Endothelial cell of umbilical vein (primary cell): ENCODE results near the gene TSFM. TPM values are rescaled to one million over a fixed set of nuclear protein-coding genes. Genes with fewer than 3 reads are reported as not detected.

Experiments
- BruUV-seq: library from RNA; stranded (reverse); fragments of 400-500 nt; replicated peaks from 2 replicates; lab custom pipeline; 2021; lab: Mats Ljungman, UMichigan
- CTCF ChIA-PET: fragments of 300-600, 350-600 bp; sonication (Branson Sonifier 250); formaldehyde crosslinking; loops from one replicate; lab custom pipeline; 2021; ENCODE audit warnings: antibody characterized with exemption, inconsistent platforms; lab: Charles Lee
- POLR2A ChIA-PET: fragments of 300-600, 350-600 bp; sonication (Branson Sonifier 250); formaldehyde crosslinking; loops from one replicate; lab custom pipeline; 2021; ENCODE audit warnings: antibody characterized with exemption, inconsistent platforms; lab: Charles Lee
- DNase-seq: peaks from one replicate; pipeline ENCODE4 v3.0.0-alpha.2; 2011; ENCODE audit warnings: low read depth, low spot score
- FAIRE-seq: peaks from 2 replicates; lab custom pipeline; 2011; peaks lifted over from hg19 to GRCh38; lab: Jason Lieb, UNC
- H2AFZ ChIP-seq: 2 replicates; pipeline ENCODE4 v1.6.0; 2012; ENCODE audit warnings: low read depth, low read length, control low read depth, inconsistent platforms
- H3K27ac ChIP-seq: 2 replicates; pipeline ENCODE4 v1.5.1; 2011; ENCODE audit warnings: low read depth, mild to moderate bottlenecking, control low read depth, low read length, moderate library complexity; ENCODE audit not compliant: insufficient read depth
- H3K27me3 ChIP-seq, 2 experiments: 2 replicates each; pipeline versions ENCODE4 v1.6.0 to v1.6.1; 2011; ENCODE audit warnings: low read length in 2 of 2, mixed read lengths in 1 of 2; ENCODE audit not compliant: control insufficient read depth in 2 of 2, insufficient read depth in 2 of 2
- H3K36me3 ChIP-seq, 2 experiments: 2 replicates in 1 of 2; 3 replicates in 1 of 2; pipeline ENCODE4 v1.5.1; 2011; ENCODE audit warnings: low read length in 2 of 2, mild to moderate bottlenecking in 1 of 2, moderate library complexity in 1 of 2; ENCODE audit not compliant: control insufficient read depth in 2 of 2, insufficient read depth in 2 of 2; ENCODE audit errors: extremely low read depth in 1 of 2
- H3K4me1 ChIP-seq: 3 replicates; pipeline ENCODE4 v1.5.1; 2011; ENCODE audit warnings: mild to moderate bottlenecking, low read length; ENCODE audit not compliant: control insufficient read depth, insufficient read depth; ENCODE audit errors: extremely low read depth
- H3K4me2 ChIP-seq: 2 replicates; pipeline ENCODE4 v1.6.1; 2011; ENCODE audit warnings: low read length, control low read depth, mixed read lengths; ENCODE audit not compliant: insufficient read depth
- H3K4me3 ChIP-seq, 3 experiments: fragments of 200-600 bp in 1 of 3; sonication (generic), shearing (Covaris generic) in 1 of 3; replicated peaks in 1 of 3; 2 replicates each; pipeline ENCODE4 v1.5.1; 2011 to 2016; ENCODE audit warnings: control low read depth in 3 of 3, low read length in 3 of 3, mild to moderate bottlenecking in 2 of 3, inconsistent platforms in 1 of 3, low read depth in 1 of 3, moderate library complexity in 1 of 3; ENCODE audit not compliant: insufficient read depth in 1 of 3
- H3K79me2 ChIP-seq: 2 replicates; pipeline ENCODE4 v1.6.0; 2012; ENCODE audit warnings: low read length, inconsistent platforms; ENCODE audit not compliant: control insufficient read depth, insufficient read depth
- H3K9ac ChIP-seq: replicated peaks from 2 replicates; pipeline ENCODE3; 2011; ENCODE audit warnings: low read length, control low read depth; ENCODE audit not compliant: insufficient read depth; ENCODE audit errors: extremely low read depth
- H3K9me1 ChIP-seq: replicated peaks from 3 replicates; pipeline ENCODE4 v1.6.0; 2011; ENCODE audit warnings: mild to moderate bottlenecking, low read length; ENCODE audit not compliant: control insufficient read depth, insufficient read depth; ENCODE audit errors: extremely low read depth
- H3K9me3 ChIP-seq: replicated peaks from 2 replicates; pipeline ENCODE4 v1.5.1; 2012; ENCODE audit warnings: low read length, inconsistent platforms; ENCODE audit not compliant: control insufficient read depth, insufficient read depth
- H4K20me1 ChIP-seq: replicated peaks from 2 replicates; pipeline ENCODE3; 2011; ENCODE audit warnings: mild to moderate bottlenecking, low read length; ENCODE audit not compliant: control insufficient read depth, insufficient read depth; ENCODE audit errors: extremely low read depth
- EZH2 ChIP-seq: IDR thresholded peaks from 2 replicates; pipeline ENCODE4 v1.6.1; 2012; ENCODE audit warnings: borderline replicate concordance, low read depth, mild to moderate bottlenecking, moderate library complexity, low read length, inconsistent platforms; ENCODE audit not compliant: severe bottlenecking
- FOS ChIP-seq: IDR thresholded peaks from 2 replicates; pipeline ENCODE4 v1.6.1; 2011; ENCODE audit warnings: mild to moderate bottlenecking, low read length, moderate library complexity, borderline replicate concordance; ENCODE audit not compliant: insufficient read depth
- GATA2 ChIP-seq: IDR thresholded peaks from 2 replicates; pipeline ENCODE4 v1.7.0; 2011; ENCODE audit warnings: low read depth, mild to moderate bottlenecking, moderate library complexity, mixed read lengths, low read length; ENCODE audit not compliant: insufficient read length, insufficient read depth
- JUN ChIP-seq: IDR thresholded peaks from 2 replicates; pipeline ENCODE4 v1.6.1; 2011; ENCODE audit warnings: borderline replicate concordance, low read depth; ENCODE audit not compliant: insufficient read length, insufficient read depth
- MAX ChIP-seq: IDR thresholded peaks from 2 replicates; pipeline ENCODE4 v1.6.1; 2011; ENCODE audit not compliant: insufficient read depth, insufficient read length
- MYC ChIP-seq: IDR thresholded peaks from one replicate; pipeline ENCODE4 v1.6.1; 2011; ENCODE audit warnings: mild to moderate bottlenecking, low read depth, low read length
- POLR2A ChIP-seq: IDR thresholded peaks from 2 replicates; pipeline ENCODE4 v1.6.1; 2012; ENCODE audit warnings: low read depth, mild to moderate bottlenecking, control low read depth, low read length
- POLR2AphosphoS5 ChIP-seq: IDR thresholded peaks from 2 replicates; pipeline ENCODE4 v1.6.1; 2012; ENCODE audit warnings: low read depth, mild to moderate bottlenecking, control low read depth, low read length, moderate library complexity; ENCODE audit not compliant: insufficient read depth
- dilution Hi-C: fragments of 300-500 bp; cut with MboI; formaldehyde crosslinking; loops from one replicate; pipeline ENCODE4 v1.15.0; 2019; ENCODE audit warnings: low sequenced_read_pairs; ENCODE audit not compliant: extremely low pct_ligation_motif_present
- intact Hi-C: fragments of 100-400 bp; cut with micrococcal nuclease; formaldehyde crosslinking; loops from one replicate; pipeline ENCODE4 v1.10.0; 2022
- polyA plus RNA-seq, 4 experiments: library from polyadenylated mRNA; depleted of rRNA in 3 of 4; stranded (reverse) in 3 of 4; unstranded in 1 of 4; fragments of >200 nt; gene quantifications; 2 replicates each; pipeline versions ENCODE4 v1.2.1 to v1.2.3, GENCODE V29; 2011 to 2012; ENCODE audit warnings: missing spikeins in 1 of 4
- total RNA-seq: library from RNA; stranded (reverse); gene quantifications from 2 replicates; pipeline ENCODE4 v1.2.3, GENCODE V29; 2021
- TF ChIP-seq, protein P1 (sequence below), 2 donors: IDR thresholded peaks; 1 replicate in 1 of 2; 2 replicates in 1 of 2; pipeline ENCODE4 v1.5.1; 2011; ENCODE audit warnings: low read length in 2 of 2, mild to moderate bottlenecking in 2 of 2, moderate library complexity in 2 of 2, control low read depth in 1 of 2, inconsistent platforms in 1 of 2, low read depth in 1 of 2; ENCODE audit not compliant: insufficient read depth in 1 of 2; ENCODE audit errors: extremely low read depth in 1 of 2

TSFM gene
- total and polyA plus RNA-seq, 2 donors (not counting 3 experiments of a cell fraction or from before 2014, with no cell fraction given), result 16.5 to 41.8 TPM

GRCh38 chr12:57763881-57764661, 18.5 kb upstream of the TSFM start:
- POLR2A ChIA-PET, result no interaction called here

More at GRCh38 chr12:57763881-57764661, 18.5 kb upstream of the TSFM start:
- dilution Hi-C loops (no loop called here), intact Hi-C loops (no loop called here)
- CTCF ChIA-PET, result interaction anchor here (0.7 to 4.6 kb wide), 3 partner anchors 8 to 19 kb away, joined by 3 to 48 read pairs (median 3); partner anchors contain the start of genes CDK4, MARCHF9 and TSFM
- no peak overlapping the region for H3K4me3 ChIP-seq
- no peak overlapping the region for H3K9ac ChIP-seq
- no TSS peak for BruUV-seq
- TF ChIP-seq EZH2 (no peak), POLR2AphosphoS5 (no peak), FOS (no peak), JUN (no peak), POLR2A (no peak), MYC (no peak), MAX (no peak), GATA2 (no peak)
- TF ChIP-seq, protein P1, sequence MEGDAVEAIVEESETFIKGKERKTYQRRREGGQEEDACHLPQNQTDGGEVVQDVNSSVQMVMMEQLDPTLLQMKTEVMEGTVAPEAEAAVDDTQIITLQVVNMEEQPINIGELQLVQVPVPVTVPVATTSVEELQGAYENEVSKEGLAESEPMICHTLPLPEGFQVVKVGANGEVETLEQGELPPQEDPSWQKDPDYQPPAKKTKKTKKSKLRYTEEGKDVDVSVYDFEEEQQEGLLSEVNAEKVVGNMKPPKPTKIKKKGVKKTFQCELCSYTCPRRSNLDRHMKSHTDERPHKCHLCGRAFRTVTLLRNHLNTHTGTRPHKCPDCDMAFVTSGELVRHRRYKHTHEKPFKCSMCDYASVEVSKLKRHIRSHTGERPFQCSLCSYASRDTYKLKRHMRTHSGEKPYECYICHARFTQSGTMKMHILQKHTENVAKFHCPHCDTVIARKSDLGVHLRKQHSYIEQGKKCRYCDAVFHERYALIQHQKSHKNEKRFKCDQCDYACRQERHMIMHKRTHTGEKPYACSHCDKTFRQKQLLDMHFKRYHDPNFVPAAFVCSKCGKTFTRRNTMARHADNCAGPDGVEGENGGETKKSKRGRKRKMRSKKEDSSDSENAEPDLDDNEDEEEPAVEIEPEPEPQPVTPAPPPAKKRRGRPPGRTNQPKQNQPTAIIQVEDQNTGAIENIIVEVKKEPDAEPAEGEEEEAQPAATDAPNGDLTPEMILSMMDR (IDR thresholded peaks at IDR 0.05; ENCODE audit: extremely low read depth in 1 of 2, insufficient read depth in 1 of 2, low read depth in 1 of 2, low read length in 2 of 2), result no peak
- peaks cover 17% of the 10 kb centered on the region for H3K4me1 ChIP-seq
- no peaks in the 10 kb centered on the region for H4K20me1 ChIP-seq
- no peak overlapping the region for H3K4me2 ChIP-seq
- peaks cover 0 to under 1% of the 10 kb centered on the region in 2 experiments for H3K36me3 ChIP-seq
- no peak for DNase-seq
- H3K9me3 ChIP-seq, result no peaks in the 10 kb centered on the region
- no peaks in the 10 kb centered on the region for H3K9me1 ChIP-seq
- no peak for FAIRE-seq
- H3K27ac ChIP-seq, result no peak overlapping the region
- H2AFZ ChIP-seq, result no peak overlapping the region
- peaks cover 35 to 38% of the 10 kb centered on the region in 2 experiments for H3K27me3 ChIP-seq
- no peaks in the 10 kb centered on the region for H3K79me2 ChIP-seq
